PC-3 (cell line): ENCODE measurements around the gene RBMS3. TPM values are rescaled to one million over a fixed set of nuclear protein-coding genes. Genes with fewer than 3 reads are reported as not detected.

Experiments used
- ATAC-seq: fragments of 200-7000 bp; cut with Tn5 transposase; 2 replicates; pipeline ENCODE4 v1.9.1; 2020; ENCODE audit warnings: mild to moderate bottlenecking, moderate library complexity
- BruUV-seq: library from RNA; stranded (reverse); fragments of 400-500 nt; replicated peaks from 2 replicates; lab custom pipeline; 2021; lab: Mats Ljungman, UMichigan
- CTCF ChIA-PET: fragments of 300-600 bp; sonication (Branson Sonifier 250); formaldehyde crosslinking; loops from one replicate; lab custom pipeline; 2022; ENCODE audit warnings: antibody characterized with exemption; lab: Charles Lee
- POLR2A ChIA-PET: fragments of 300-600 bp; sonication (Branson Sonifier 250); formaldehyde crosslinking; loops from one replicate; lab custom pipeline; 2022; ENCODE audit warnings: antibody characterized with exemption; ENCODE audit not compliant: unreplicated experiment; lab: Charles Lee
- DNase-seq: peaks from one replicate; pipeline ENCODE4 v3.0.0-alpha.2; 2015
- H2AFZ ChIP-seq: fragments of 300-600 bp; sonication (generic); 2 replicates; pipeline ENCODE4 v1.6.0; 2016; ENCODE audit warnings: antibody characterized with exemption, low read length
- H3F3A ChIP-seq: fragments of 300-600 bp; sonication (generic); one replicate; pipeline ENCODE4 v1.6.0; 2017; ENCODE audit warnings: antibody characterized with exemption, low read length, control low read depth, mild to moderate bottlenecking; ENCODE audit not compliant: unreplicated experiment
- H3K27ac ChIP-seq: fragments of 300-600 bp; sonication (generic); 2 replicates; pipeline ENCODE4 v1.5.1; 2016; ENCODE audit warnings: mild to moderate bottlenecking, low read length
- H3K27me3 ChIP-seq: fragments of 300-600 bp; sonication (generic); 2 replicates; pipeline ENCODE4 v1.6.1; 2016; ENCODE audit warnings: low read length, mixed read lengths
- H3K36me3 ChIP-seq: fragments of 300-600 bp; sonication (generic); 2 replicates; pipeline ENCODE4 v1.6.1; 2016; ENCODE audit warnings: low read depth, mixed run types, low read length, mixed read lengths
- H3K4me1 ChIP-seq: fragments of 300-600 bp; sonication (generic); 2 replicates; pipeline ENCODE4 v1.5.1; 2016; ENCODE audit warnings: low read length; ENCODE audit not compliant: insufficient read depth
- H3K4me2 ChIP-seq: fragments of 300-600 bp; sonication (generic); 2 replicates; pipeline ENCODE4 v1.6.0; 2016; ENCODE audit warnings: low read length
- H3K4me3 ChIP-seq: fragments of 300-600 bp; sonication (generic); 2 replicates; pipeline ENCODE4 v1.5.1; 2016; ENCODE audit warnings: mild to moderate bottlenecking, low read length, mixed read lengths
- H3K79me2 ChIP-seq: fragments of 300-600 bp; sonication (generic); 2 replicates; pipeline ENCODE4 v1.6.1; 2017; ENCODE audit warnings: low read length, mixed read lengths
- H3K9ac ChIP-seq: fragments of 300-600 bp; sonication (generic); 2 replicates; pipeline ENCODE4 v1.6.0; 2016; ENCODE audit warnings: mild to moderate bottlenecking, low read length
- H3K9me2 ChIP-seq: fragments of 300-600 bp; sonication (generic); replicated peaks from 2 replicates; pipeline ENCODE4 v1.6.1; 2016; ENCODE audit warnings: mixed run types, low read length, mixed read lengths
- H3K9me3 ChIP-seq: fragments of 300-600 bp; sonication (generic); 2 replicates; pipeline ENCODE4 v1.6.1; 2016; ENCODE audit warnings: low read length, mixed read lengths
- H4K20me1 ChIP-seq: fragments of 300-600 bp; sonication (generic); 2 replicates; pipeline ENCODE4 v1.6.1; 2016; ENCODE audit warnings: low read length, mixed read lengths
- EZH2 ChIP-seq: fragments of 300-600 bp; sonication (generic); IDR thresholded peaks from one replicate; pipeline ENCODE4 v1.6.1; 2017; ENCODE audit warnings: antibody characterized with exemption, mild to moderate bottlenecking, low read length; ENCODE audit not compliant: unreplicated experiment
- EZH2phosphoT487 ChIP-seq: fragments of 300-600 bp; sonication (generic); IDR thresholded peaks from 2 replicates; pipeline ENCODE4 v1.6.1; 2018; ENCODE audit warnings: mild to moderate bottlenecking, antibody characterized with exemption, low read length, borderline replicate concordance
- intact Hi-C: fragments of 100-400 bp; cut with micrococcal nuclease; formaldehyde crosslinking; loops from 2 replicates; pipeline ENCODE4 v1.9.0; 2023
- total RNA-seq: library from RNA; depleted of rRNA; stranded (reverse); fragments of >200 nt; gene quantifications from 2 replicates; pipeline ENCODE4 v1.2.3, GENCODE V29; 2014
- TF ChIP-seq, protein P1 (sequence below): fragments of 300-600 bp; sonication (generic); conservative IDR thresholded peaks from 2 replicates; pipeline ENCODE4 v1.5.1; 2017; ENCODE audit warnings: antibody characterized with exemption, low read depth, mild to moderate bottlenecking, low read length

The RBMS3 gene
- total RNA-seq, 1 experiment from 2014 or later, result 5.4 TPM

GRCh38 chr3:30017901-30018300 lies 737.0 kb downstream of the RBMS3 start:
- intact Hi-C loops, result loop anchor here (10.0 kb wide), 2 partner anchors 677 to 1517 kb away; partner anchors contain the start of gene STT3B
- H3K27ac ChIP-seq, result no peak overlapping the region
- CTCF ChIA-PET, result no interaction called here

GRCh38 chr3:30020380-30020779 lies 739.5 kb downstream of the RBMS3 start:
- no peaks in the 10 kb centered on the region for H3K4me1 ChIP-seq
- ATAC-seq (no peak), DNase-seq (no peak)
- H3K9me3 ChIP-seq, result no peaks in the 10 kb centered on the region
- H3K9ac ChIP-seq, result no peak overlapping the region
- no peak overlapping the region for H3K27ac ChIP-seq
- intact Hi-C loops, result no loop called here
- no peaks in the 10 kb centered on the region for H3K36me3 ChIP-seq
- H3K9me2 ChIP-seq, result no peaks in the 10 kb centered on the region
- ChIA-PET POLR2A (no interaction called here), CTCF (no interaction called here)
- BruUV-seq, result no TSS peak
- no peaks in the 10 kb centered on the region for H3K79me2 ChIP-seq
- H3K27me3 ChIP-seq, result no peaks in the 10 kb centered on the region
- H3K4me2 ChIP-seq, result no peak overlapping the region
- H3F3A ChIP-seq, result no peaks in the 10 kb centered on the region
- H4K20me1 ChIP-seq, result no peaks in the 10 kb centered on the region
- no peak for TF ChIP-seq EZH2
- TF ChIP-seq EZH2phosphoT487, result no peak
- TF ChIP-seq, protein P1, sequence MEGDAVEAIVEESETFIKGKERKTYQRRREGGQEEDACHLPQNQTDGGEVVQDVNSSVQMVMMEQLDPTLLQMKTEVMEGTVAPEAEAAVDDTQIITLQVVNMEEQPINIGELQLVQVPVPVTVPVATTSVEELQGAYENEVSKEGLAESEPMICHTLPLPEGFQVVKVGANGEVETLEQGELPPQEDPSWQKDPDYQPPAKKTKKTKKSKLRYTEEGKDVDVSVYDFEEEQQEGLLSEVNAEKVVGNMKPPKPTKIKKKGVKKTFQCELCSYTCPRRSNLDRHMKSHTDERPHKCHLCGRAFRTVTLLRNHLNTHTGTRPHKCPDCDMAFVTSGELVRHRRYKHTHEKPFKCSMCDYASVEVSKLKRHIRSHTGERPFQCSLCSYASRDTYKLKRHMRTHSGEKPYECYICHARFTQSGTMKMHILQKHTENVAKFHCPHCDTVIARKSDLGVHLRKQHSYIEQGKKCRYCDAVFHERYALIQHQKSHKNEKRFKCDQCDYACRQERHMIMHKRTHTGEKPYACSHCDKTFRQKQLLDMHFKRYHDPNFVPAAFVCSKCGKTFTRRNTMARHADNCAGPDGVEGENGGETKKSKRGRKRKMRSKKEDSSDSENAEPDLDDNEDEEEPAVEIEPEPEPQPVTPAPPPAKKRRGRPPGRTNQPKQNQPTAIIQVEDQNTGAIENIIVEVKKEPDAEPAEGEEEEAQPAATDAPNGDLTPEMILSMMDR, result no peak
- H3K4me3 ChIP-seq, result no peak overlapping the region
- H2AFZ ChIP-seq, result no peak overlapping the region

More at GRCh38 chr3:30017901-30018300, 737.0 kb downstream of the RBMS3 start:
- Histone ChIP-seq H3K27me3 (no peaks in the 10 kb centered on the region), H3K4me3 (no peak overlapping the region), H3K36me3 (no peaks in the 10 kb centered on the region), H3K4me1 (no peaks in the 10 kb centered on the region), H4K20me1 (no peaks in the 10 kb centered on the region), H3K9me2 (no peaks in the 10 kb centered on the region), H3K9ac (no peak overlapping the region), H3K9me3 (no peaks in the 10 kb centered on the region), H3F3A (no peaks in the 10 kb centered on the region), H3K4me2 (no peak overlapping the region), H3K79me2 (no peaks in the 10 kb centered on the region), H2AFZ (no peak overlapping the region)
- POLR2A ChIA-PET, result no interaction called here
- BruUV-seq, result no TSS peak
- TF ChIP-seq, protein P1, result no peak
- TF ChIP-seq EZH2, result no peak
- DNase-seq, result no peak
- no peak for ATAC-seq

GRCh38 chr3:30024466-30024865 lies 743.6 kb downstream of the RBMS3 start:
- intact Hi-C loops, result no loop called here
- Histone ChIP-seq H3K4me1 (no peaks in the 10 kb centered on the region), H2AFZ (no peak overlapping the region), H3K4me2 (no peak overlapping the region), H3K9me3 (no peaks in the 10 kb centered on the region), H3K79me2 (no peaks in the 10 kb centered on the region), H3K27me3 (no peaks in the 10 kb centered on the region), H3K4me3 (no peak overlapping the region), H4K20me1 (no peaks in the 10 kb centered on the region), H3K9ac (no peak overlapping the region), H3K27ac (no peak overlapping the region), H3F3A (no peaks in the 10 kb centered on the region), H3K36me3 (no peaks in the 10 kb centered on the region), H3K9me2 (no peaks in the 10 kb centered on the region)
- TF ChIP-seq, protein P1, result no peak
- TF ChIP-seq EZH2 (no peak), EZH2phosphoT487 (no peak)
- no peak for ATAC-seq
- CTCF ChIA-PET, result no interaction called here
- POLR2A ChIA-PET, result interaction anchor here (0.6 kb wide), 1 partner anchor 1104 kb away, joined by 5 read pairs; no protein-coding TSS in a partner anchor
- DNase-seq, result no peak
- no TSS peak for BruUV-seq
